K562 (cell line): ENCODE data around the gene CELF4. TPM values are rescaled to one million over a fixed set of nuclear protein-coding genes. Genes with fewer than 3 reads are reported as not detected.

ENCODE experiments used
- CTCF ChIP-seq, 3 experiments: IDR thresholded peaks in 2 of 3; conservative IDR thresholded peaks in 1 of 3; 2 replicates each; pipeline ENCODE4 v1.5.1; 2011 to 2012; ENCODE audit warnings: low read length in 3 of 3, mild to moderate bottlenecking in 3 of 3, control low read depth in 2 of 3, improper control_type of control experiment in 1 of 3, inconsistent platforms in 1 of 3, low read depth in 1 of 3, mixed read lengths in 1 of 3, moderate library complexity in 1 of 3; ENCODE audit not compliant: insufficient read depth in 2 of 3
- CUX1 ChIP-seq: fragments of 200-800 bp; sonication (Bioruptor generic); IDR thresholded peaks from 2 replicates; pipeline ENCODE4 v1.6.1; 2016; ENCODE audit warnings: missing genetic modification characterization, missing compliant biosample characterization
- RAD21 ChIP-seq, 2 experiments: fragments of 250-450 bp in 1 of 2; fragments of 450-650 bp in 1 of 2; sonication (Bioruptor Pico) in 1 of 2; formaldehyde crosslinking in 1 of 2; IDR thresholded peaks in 1 of 2; conservative IDR thresholded peaks in 1 of 2; 2 replicates each; pipeline versions ENCODE4 v1.4.0 to v1.8.0; 2020 to 2022; ENCODE audit warnings: mild to moderate bottlenecking in 2 of 2, moderate library complexity in 1 of 2
- REST ChIP-seq, 2 experiments: fragments of 450-650 bp; formaldehyde crosslinking in 1 of 2; IDR thresholded peaks; 2 replicates each; pipeline versions ENCODE4 v1.4.0 to v1.6.1; 2014 to 2020; ENCODE audit warnings: mild to moderate bottlenecking in 2 of 2, borderline replicate concordance in 1 of 2, low read depth in 1 of 2
- ZNF384 ChIP-seq: IDR thresholded peaks from 2 replicates; pipeline ENCODE4 v1.6.1; 2012; ENCODE audit warnings: low read depth, low read length, improper control_type of control experiment
- ZZZ3 ChIP-seq: fragments of 450-650 bp; IDR thresholded peaks from 2 replicates; pipeline ENCODE4 v1.6.1; 2016; ENCODE audit warnings: antibody characterized with exemption, mild to moderate bottlenecking, moderate library complexity
- polyA plus RNA-seq, 8 experiments: library from polyadenylated mRNA; depleted of rRNA in 4 of 8; stranded (reverse) in 5 of 8; unstranded in 3 of 8; fragments of >200 nt; fragmentation: Nextera tagmentation in 2 of 8; fragmentation: Illumina TruSeq in 1 of 8; extraction: Ambion mirVana in 2 of 8; extraction: Trizol in 1 of 8; gene quantifications; 2 replicates each; pipeline versions ENCODE4 v1.2.1 to v1.2.3, GENCODE V29; 2011 to 2014; ENCODE audit warnings: inconsistent platforms in 1 of 8, missing spikeins in 1 of 8
- total RNA-seq, 7 experiments: library from RNA; depleted of rRNA in 6 of 7; stranded (reverse); fragments of >200 nt in 6 of 7; fragmentation: Illumina TruSeq in 2 of 7; extraction: Trizol in 2 of 7; gene quantifications; 2 replicates each; pipeline versions ENCODE4 v1.2.1 to v1.2.3, GENCODE V29; 2011 to 2021; ENCODE audit warnings: low replicate concordance in 1 of 7

CELF4 gene
- total and polyA plus RNA-seq, 9 of the 15 experiments (the other 6 are each of a cell fraction or from before 2014, with no cell fraction given): 0.04 to 0.24 (median 0.07) TPM; not detected in 3

DNA sequence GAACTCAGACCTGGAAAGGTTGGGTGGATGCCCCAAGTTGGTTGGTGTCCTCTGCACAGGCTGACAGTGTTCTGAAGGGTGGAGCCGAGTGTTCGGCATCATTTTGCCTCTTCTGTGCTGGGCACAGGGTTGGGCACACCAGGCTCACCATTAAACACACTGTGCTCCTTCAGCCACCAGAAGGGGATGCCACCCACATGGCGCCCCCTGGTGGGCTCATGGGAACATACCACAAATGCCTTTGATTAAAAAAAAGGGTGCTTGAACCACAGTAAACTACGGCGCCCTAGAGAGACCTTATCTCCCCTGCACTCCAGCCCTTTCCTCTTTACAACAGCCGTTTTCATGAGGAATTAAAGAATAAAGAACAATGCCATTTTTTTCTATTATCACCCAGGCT is 89.4 kb downstream of the CELF4 start (continued):
- TF ChIP-seq CUX1 (CRISPR knock-in tag): no peak
- TF ChIP-seq REST (IDR thresholded peaks at IDR 0.05; ENCODE audit: borderline replicate concordance): peak; percentile 51; the same call in 1 of the 2 replicates
- TF ChIP-seq REST (CRISPR knock-in tag; IDR thresholded peaks at IDR 0.05; ENCODE audit: low read depth): no peak
- TF ChIP-seq ZNF384: peak; percentile 78
- TF ChIP-seq RAD21 (CRISPR knock-in tag; conservative IDR thresholded peaks at IDR 0.05 in 1 of 2, IDR thresholded peaks at IDR 0.05 in 1 of 2): peak; percentile 47 to 69
- peak; percentile 81 to 88 (median 82) for TF ChIP-seq CTCF (IDR thresholded peaks at IDR 0.05 in 2 of 3, conservative IDR thresholded peaks at IDR 0.05 in 1 of 3; ENCODE audit: insufficient read depth in 2 of 3, low read depth in 1 of 3, low read length in 3 of 3)
- no peak for TF ChIP-seq ZZZ3
